Measurements from ENCODE around the gene SKAP2.
A peak's percentile ranks its signal among the peaks of the same experiment; 100 is the strongest.

The SKAP2 gene, protein sequence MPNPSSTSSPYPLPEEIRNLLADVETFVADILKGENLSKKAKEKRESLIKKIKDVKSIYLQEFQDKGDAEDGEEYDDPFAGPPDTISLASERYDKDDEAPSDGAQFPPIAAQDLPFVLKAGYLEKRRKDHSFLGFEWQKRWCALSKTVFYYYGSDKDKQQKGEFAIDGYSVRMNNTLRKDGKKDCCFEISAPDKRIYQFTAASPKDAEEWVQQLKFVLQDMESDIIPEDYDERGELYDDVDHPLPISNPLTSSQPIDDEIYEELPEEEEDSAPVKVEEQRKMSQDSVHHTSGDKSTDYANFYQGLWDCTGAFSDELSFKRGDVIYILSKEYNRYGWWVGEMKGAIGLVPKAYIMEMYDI

DNA sequence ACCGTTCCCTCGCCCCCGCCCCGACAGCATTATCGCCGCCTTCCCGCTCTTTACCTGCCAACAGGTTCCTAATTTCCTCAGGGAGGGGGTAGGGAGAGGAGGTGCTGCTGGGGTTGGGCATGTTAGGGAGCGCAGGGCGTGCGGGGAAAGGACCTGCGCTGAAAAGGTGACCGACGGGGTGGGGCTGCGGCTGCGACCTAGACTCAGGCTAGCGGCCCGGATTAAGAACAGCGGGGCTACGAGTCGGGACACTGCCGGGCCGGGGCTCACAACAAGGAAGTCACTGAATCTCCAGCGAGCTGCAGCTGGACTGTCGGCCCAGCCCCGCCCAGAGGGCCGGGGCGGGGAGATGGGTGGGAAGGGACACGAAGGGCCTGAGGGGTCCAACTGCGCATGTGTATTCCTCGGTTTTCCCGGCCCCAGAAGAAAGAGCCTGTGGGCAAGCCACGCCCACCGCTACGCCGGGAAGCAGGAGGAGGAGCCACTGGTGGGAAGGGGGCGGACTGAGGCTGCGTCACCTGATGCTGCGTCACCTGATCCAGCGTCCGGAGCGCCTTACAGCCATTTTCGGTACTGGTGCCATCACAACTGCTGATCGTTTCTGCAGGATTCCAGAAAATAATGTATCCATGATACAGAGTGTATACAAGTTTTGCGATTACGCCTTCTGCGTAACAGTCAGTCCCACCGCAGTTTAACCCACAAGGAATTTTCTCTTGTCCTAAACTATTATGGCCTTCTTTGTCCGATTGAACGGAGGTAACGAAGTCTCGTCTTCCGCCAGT lies at the start of gene SKAP2:
SKAP2 (minus strand) TSS at position 282 of the 785 bp plus-strand sequence; CDS start at position 121, 161 bp downstream.
- peak; percentile 90 for DNase-seq

DNA sequence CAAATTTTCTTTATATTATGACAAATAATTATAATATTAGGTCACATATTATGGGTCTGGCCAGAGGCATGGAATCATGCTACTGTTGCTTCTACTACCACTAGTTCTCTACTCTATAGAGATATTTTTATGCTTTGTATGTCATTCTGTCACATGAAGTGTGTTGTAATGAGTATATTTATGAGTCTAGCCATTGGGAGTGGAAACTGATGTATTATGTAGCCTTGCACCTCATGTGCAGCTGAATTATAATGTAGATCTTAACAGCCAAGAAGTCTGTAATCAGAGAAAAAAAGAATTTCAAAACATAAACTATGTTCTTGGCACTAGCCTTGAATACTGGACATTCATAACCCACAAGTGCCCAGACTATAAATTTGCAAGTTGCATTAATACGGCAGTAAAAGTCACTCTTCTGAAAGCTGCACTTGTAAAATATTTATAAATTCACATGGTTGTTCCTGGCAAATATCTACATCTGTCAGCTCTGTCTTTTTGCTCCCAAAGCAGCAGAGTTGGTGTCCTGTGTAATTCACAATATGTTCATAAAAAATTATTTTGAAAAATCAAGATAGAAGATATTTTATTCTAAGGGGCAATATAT lies 48.6 kb upstream of the SKAP2 start:
- DNase-seq = no peak

DNA sequence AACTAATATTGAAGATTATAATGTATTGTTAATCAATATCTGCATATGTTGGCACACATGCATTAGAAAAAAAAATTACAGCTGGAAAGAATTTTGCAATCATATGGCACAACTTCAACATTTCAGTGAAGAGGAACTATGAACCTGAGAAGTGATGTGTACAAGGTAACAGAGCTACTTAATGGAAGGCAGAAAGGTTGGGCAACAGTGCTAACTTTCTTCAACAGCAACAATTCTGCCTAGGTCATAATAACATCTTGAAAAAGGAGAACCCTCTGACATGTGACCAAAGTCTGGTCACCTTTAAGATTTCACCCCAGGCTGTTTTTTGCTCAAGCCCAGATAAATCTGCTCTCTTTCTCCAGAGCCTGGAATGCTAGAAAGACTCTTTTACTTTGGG lies 47.9 kb upstream of the SKAP2 start:
- no peak for DNase-seq

GRCh38 chr7:26910221-26910620 lies 45.8 kb upstream of the SKAP2 start:
- peak; percentile 8 for DNase-seq

GRCh38 chr7:26900251-26900650 lies 35.9 kb upstream of the SKAP2 start:
- no peak for DNase-seq

- DNase-seq = no peak
Observed at GRCh38 chr7:26899519-26899918, 35.1 kb upstream of the SKAP2 start.

GRCh38 chr7:26898891-26899290 lies 34.5 kb upstream of the SKAP2 start:
- no peak for DNase-seq

- no peak for DNase-seq
Observed at GRCh38 chr7:26897928-26898327, 33.5 kb upstream of the SKAP2 start.

DNA sequence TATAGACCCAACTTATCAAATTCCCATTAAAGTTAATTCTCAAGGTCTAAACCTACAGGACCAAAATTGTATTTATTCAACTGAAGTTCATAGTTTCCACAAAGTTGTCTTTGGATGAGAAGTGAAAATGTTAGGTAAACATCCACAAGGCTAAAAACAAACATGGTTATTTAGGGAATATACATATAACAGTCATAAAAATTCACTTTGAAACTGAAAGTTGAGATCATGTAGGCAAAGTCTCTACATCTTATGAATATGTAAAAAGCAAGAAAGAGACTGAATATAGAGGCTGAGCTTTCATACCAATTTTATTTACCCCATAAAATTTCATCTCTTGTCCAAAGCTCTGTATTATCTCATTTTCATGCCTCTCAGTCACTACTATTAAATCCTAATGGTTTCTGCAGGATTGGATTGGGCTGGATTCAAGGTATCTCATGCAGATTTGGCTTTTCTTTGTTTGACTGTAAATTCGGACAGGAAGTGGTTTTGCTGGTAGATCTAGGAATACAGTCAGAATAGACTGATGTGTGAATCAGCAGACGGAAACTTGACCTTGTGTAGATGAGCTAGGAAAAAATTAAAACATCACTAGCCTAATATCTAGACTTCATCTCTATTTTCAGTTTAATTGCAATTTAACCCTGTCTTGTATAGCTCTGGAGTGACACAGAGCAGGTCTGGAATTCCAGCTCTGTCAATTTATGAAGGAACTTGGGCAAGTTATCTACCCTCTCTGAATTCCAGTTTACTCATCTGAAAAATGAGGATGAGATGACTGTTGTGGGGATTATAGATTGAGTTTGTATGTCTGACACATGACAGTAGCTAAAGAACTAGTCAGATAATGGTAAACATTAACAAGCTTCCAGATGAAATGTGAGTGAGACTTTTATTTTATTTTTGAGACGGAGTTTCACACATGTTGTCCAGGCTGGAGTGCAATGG lies 27.3 kb upstream of the SKAP2 start:
- DNase-seq = no peak

DNA sequence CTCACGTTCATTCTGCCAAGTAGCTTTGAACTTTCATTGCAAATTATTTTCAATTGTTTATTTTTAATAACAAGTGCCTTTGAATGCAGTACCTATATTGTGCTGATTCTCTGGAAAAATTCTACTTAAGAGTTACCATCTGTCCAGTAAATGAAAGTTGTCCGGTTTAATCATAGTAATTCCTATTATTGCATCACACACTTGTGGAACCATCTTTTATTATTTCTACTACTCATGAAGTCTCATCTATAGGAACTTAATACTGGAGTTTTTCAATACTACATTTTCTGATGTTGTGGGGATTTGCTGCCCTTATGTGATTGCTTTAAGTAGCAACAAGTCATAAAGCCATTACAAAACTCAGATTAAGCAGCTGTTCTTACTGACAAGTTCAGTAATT lies 16.5 kb upstream of the SKAP2 start:
- no peak for DNase-seq

GRCh38 chr7:26879671-26880070 lies 15.3 kb upstream of the SKAP2 start:
- DNase-seq = no peak

GRCh38 chr7:26868841-26869495 lies 4.6 kb upstream of the SKAP2 start:
- no peak for DNase-seq

- no peak for DNase-seq
Observed at GRCh38 chr7:26865094-26865388, 651 bp upstream of the SKAP2 start.

- peak; percentile 20 for DNase-seq
Observed at GRCh38 chr7:26863518-26864308, 677 bp downstream of the SKAP2 start.

- DNase-seq = no peak
Observed at GRCh38 chr7:26862834-26863233, 1.6 kb downstream of the SKAP2 start.

- no peak for DNase-seq
Observed at GRCh38 chr7:26861050-26861449, 3.3 kb downstream of the SKAP2 start.

- DNase-seq = no peak
Observed at GRCh38 chr7:26860361-26860760, 4.0 kb downstream of the SKAP2 start.

DNA sequence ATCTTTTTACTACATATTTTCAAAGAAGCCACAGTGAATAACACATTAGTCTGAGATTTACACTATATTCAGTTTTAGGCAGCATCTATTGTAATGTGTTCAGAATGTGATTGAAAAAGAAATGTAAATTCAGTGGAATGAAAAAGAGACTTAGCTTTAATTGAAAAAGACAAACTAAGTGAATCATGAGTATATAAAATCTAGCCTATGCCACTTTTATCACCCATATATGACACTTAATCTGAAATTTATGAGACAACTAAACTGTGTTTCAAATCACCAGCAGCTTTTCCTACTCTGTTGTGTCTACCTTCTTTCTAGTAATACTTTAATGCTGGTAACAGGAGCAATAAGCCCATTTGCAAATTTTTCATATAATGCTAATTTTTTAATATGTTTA lies 4.7 kb downstream of the SKAP2 start:
- DNase-seq = no peak

- DNase-seq = no peak
Observed at GRCh38 chr7:26858735-26859134, 5.7 kb downstream of the SKAP2 start.

GRCh38 chr7:26858241-26858715 lies 6.1 kb downstream of the SKAP2 start:
- DNase-seq = no peak

DNA sequence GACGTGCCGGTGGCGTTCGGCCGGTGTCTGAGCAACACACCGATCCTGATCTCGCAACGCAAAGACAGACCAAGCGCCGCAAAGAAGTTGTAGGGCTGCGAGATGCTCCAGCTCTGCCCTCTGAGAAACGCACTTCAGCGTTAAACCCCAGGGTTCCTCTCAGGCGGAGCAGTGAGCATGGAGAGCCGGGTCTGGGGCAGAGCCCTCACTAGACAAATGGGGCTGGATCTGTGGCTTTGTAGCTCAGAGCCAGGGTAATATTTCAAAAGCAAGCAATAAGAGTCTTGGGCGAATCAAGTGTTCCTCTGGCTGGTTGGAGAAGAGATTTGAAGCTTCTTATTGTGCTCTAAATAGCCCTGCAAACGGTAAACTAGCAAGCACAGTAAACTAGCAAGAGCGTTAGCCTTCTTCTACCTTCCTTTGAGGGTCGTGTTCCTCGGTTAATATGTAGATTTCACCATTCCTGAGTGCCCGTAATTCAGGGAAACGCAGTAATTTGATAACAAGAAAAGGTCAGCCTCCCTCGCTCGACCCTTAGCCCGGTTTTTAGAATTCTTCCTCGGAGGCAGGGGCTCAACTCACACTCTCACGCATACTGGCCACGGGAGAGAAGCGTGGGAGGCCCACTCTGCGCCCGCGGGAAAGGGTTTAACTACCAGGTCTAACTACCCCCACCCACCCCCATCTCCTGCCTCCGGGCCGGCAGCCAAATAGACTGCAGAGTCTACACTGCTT lies 6.7 kb downstream of the SKAP2 start:
- DNase-seq = peak; percentile 2
